ENCODE results near the gene AXDND1.
"Not testable (repeated sequence)": the region's sequence is repeated elsewhere in the genome, so short reads cannot be mapped to it uniquely, and the experiment has no call there.

AXDND1 gene

DNA sequence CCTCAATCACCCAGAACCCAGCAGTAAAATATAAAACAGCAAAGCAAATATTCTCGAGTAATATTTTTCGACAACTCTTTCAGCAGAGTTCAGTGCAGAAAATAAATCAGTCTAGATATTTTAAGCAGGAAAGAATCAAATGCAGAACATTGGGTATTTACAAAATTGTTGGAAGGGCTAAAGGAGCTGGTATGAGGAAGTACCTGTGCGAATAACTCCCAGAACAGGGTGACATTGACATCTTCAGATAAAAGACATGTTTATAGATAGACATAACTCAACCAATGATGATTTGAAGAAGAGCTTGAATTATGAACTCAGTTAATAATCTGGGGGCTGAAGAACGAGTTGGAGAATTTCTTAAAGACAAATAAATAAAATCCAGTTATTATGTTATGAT is 6.4 kb downstream of the AXDND1 start:
- DNase-seq = no peak

GRCh38 chr1:179376223-179376622 is 10.5 kb downstream of the AXDND1 start:
- no peak for DNase-seq

- no peak for DNase-seq
Measured at GRCh38 chr1:179380299-179380698, 14.5 kb downstream of the AXDND1 start.

DNA sequence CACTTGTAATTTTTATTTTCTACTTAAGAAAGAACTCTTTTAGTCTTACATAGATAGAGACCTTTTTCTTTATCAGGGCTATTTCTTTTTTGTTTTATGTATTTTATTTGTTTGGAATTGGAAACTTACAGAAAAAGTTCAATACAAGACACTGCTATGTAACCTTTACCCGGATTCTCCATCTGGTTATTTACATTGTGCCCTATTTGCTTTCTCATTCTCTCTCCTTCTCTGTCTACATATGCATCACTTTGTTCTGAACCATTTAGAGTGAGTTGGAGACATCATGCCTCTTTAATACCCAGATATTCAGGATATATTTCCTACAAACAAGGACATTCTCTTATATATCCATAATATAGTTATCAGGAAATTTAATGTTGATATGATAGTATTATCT is 18.3 kb downstream of the AXDND1 start:
- DNase-seq = no peak

- DNase-seq = no peak
Measured at GRCh38 chr1:179385510-179385909, 19.7 kb downstream of the AXDND1 start.

GRCh38 chr1:179393721-179394120 is 27.9 kb downstream of the AXDND1 start:
- no peak for DNase-seq

DNA sequence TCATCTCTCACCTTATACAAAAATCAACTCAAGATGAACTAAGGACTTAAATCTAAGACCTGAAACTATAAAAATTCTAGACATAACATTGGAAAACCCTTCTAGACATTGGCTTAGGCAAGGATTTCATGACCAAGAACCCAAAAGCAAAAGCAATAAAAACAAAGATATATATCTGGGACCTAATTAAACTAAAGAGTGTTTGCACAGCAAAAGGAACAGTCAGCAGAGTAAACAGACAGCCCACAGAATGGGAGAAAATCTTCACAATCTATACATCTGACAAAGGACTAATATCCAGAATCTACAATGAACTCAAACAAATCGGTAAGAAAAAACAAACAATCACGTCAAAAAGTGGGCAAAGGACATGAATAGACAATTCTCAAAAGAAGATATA is 33.6 kb downstream of the AXDND1 start:
- not testable (repeated sequence) for DNase-seq

GRCh38 chr1:179417760-179418159 is 52.0 kb downstream of the AXDND1 start:
- DNase-seq = not testable (repeated sequence)

DNA sequence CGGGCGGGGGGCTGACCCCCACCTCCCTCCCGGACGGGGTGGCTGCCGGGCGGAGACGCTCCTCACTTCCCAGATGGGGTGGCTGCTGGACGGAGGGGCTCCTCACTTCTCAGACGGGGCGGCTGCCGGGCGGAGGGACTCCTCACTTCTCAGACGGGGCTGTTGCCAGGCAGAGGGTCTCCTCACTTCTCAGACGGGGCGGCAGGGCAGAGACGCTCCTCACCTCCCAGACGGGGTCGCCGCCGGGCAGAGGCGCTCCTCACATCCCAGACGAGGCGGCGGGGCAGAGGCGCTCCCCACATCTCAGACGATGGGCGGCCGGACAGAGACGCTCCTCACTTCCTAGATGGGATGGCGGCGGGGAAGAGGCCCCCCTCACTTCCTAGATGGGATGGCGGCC is 52.9 kb downstream of the AXDND1 start:
- DNase-seq = not testable (repeated sequence)

- no peak for DNase-seq
Measured at GRCh38 chr1:179424610-179425009, 58.8 kb downstream of the AXDND1 start.

DNA sequence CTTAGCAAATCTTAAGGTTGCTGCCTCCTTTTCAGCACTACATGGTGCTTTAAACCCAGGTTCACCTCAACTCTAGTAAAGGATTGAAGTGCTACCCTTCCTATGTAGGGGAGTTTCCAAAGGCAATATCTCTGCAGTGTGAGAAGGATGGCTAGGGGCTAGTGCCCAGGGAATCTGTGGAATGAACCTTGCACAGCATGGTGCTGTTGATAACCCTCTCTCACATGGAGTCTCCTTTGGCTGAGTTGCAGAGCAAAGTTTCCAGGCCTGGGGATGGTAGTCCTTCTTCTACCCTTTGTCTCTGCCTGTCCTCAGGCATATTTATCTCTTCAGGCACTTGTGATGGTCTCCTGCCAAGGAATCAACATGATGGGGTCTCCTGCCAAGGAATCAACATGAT is 59.4 kb downstream of the AXDND1 start:
- DNase-seq = no peak

DNA sequence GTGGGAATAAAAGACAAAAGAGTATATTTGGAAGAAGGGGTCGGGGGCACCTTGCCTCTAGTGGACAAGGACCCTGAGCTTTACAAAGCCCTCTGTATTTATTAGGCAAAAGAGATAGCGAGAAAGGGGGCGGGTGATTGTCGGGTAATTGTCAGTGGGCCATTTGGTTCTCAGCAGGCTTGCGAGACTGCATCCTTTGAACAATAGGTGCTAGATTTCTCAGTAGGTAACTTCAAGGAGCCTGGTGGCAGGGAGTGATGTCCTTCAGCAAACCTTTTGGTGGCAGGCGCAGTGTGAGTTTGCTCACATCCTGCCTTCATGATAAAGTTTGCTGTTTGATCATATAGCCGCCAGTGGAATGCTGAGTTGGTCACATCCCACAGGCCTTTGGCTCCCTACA is 71.4 kb downstream of the AXDND1 start:
- DNase-seq = no peak

- not testable (repeated sequence) for DNase-seq
Measured at GRCh38 chr1:179439646-179440045, 73.9 kb downstream of the AXDND1 start.

GRCh38 chr1:179440301-179440700 is 74.5 kb downstream of the AXDND1 start:
- DNase-seq = not testable (repeated sequence)

DNA sequence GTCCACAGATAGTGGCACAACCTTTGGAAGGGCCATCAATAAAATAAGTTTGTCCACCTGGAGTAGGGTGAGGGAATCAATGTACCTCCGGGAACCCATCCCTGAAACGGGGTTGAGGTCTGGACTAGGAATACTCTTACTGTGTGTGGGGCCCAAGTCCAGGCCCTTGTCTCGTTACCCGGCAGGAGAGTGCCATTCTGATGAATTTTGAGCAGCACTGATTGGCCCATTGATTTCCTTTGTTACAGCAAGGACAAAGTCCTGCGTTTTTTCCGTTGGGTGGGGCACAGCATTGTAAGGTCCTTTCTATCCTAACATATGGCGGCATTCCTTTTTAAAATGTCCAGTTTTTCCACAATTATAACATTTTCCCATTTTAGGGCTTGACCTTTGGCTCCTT is 75.2 kb downstream of the AXDND1 start:
- DNase-seq = no peak

DNA sequence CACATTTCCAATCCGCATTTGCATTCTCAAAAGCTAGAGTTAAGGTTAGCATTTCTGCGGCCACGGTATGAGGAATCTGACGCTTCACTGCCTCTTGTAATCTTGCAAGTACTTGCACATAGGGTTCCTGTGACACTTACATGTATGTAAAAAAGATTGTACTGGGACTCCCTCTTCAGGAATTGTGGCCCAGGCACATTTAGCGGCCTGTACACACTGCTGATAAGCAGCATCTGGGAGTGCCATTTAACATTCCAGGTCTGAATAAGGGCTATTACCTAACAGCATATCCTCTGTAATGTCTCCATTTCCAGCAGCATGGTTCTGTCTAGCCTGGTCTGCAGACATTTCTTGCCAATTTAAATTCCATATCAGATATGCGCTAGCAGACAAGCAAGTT is 75.7 kb downstream of the AXDND1 start:
- DNase-seq = no peak

DNA sequence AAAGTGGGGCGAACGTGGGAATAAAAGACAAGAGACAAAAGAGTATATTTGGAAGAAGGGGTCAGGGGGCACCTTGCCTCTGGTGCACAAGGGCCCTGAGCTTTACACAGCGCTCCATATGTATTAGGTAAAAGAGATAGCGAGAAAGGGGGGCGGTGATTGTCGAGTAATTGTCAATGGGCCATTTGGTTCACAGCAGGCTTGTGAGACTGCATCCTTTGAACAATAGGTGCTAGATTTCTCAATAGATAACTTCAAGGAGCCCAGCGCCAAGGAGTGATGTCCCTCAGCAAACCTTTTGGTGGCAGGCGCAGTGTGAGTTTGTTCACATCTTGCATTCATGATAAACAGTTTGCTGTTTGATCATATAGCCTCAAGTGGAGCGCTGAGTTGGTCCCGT is 77.1 kb downstream of the AXDND1 start:
- DNase-seq = not testable (repeated sequence)

DNA sequence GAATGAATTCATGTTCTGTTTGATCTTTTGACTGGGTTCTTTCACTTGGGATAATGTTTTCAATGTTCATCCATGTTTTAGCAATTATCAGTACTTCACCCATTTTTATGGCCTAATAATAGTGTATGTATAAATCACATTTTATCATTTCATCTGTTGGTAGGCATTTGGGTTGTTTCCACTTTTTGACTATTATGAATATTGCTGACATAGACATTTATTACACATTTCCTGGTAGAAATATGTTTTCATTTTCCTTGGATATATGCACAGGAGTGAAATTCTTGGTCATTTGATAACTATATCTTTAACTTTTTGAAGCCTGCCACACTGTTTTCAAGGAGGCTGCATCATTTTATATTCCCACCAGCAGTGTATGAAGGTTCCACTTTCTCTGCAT is 79.8 kb downstream of the AXDND1 start:
- no peak for DNase-seq

- peak; percentile 37 for DNase-seq
Measured at GRCh38 chr1:179447489-179447888, 81.7 kb downstream of the AXDND1 start.

GRCh38 chr1:179448437-179449149 is 82.8 kb downstream of the AXDND1 start:
- no peak for DNase-seq

DNA sequence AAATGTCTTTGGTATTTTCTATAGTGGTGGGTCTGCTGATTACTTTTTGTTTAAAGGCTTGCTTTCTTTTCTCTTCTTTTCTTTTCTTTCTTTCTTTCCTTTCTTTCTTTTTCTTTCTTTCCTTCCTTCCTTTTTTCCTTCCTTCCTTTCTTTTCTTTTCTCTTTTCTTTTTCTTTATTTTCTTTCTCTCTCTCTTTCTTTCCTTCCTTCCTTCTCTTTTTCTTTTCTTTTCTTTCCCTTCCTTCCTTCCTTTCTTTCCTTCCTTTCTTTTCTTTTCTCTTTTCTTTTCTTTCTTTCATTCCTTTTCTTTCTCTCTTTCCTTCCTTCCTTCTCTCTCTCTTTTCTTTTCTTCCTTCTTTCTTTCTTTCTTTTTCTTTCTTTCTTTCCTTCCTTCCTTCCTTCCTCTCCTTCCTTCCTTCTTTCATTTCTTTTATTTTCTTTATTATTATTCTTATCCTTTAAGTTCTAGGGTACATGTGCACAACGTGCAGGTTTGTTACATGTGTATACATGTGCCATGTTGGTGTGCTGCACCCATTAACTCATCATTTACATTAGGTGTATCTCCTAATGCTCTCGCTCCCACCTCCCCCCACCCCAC is 93.9 kb downstream of the AXDND1 start:
- DNase-seq = not testable (repeated sequence)

DNA sequence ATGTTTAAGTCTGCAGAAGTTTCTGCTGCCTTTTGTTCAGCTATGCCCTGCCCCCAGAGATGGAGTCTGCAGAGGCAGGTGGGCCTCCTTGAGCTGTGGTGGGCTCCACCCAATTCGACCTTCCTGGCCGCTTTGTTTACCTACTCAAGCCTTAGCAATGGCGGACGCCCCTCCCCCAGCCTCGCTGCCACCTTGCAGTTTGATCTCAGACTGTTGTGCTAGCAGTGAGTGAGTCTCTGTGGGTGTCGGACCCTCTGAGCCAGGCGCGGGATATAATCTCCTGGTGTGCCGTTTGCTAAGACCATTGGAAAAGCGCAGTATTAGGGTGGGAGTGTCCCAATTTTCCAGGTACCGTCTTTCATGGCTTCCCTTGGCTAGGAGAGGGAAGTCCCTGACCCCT is 99.9 kb downstream of the AXDND1 start:
- not testable (repeated sequence) for DNase-seq

DNA sequence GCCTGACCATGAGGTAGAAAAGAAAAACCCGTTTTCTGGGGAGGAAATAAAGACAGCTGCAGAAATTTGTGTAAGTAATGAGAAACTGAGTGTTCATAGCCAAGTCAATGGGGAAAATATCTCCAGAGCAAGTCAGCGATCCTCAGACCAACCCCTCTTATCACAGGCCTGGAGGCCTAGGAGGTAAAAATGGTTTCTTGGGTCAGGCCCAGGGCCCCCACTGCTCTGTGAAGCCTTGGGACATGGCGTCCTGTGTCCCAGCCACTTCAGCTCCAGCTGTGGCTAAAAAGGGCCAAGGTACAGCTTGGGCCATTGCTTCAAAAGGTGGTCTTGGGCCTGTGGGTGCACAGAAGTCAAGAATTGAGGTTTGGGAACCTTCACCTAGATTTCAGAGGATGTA is 108.9 kb downstream of the AXDND1 start:
- DNase-seq = no peak

DNA sequence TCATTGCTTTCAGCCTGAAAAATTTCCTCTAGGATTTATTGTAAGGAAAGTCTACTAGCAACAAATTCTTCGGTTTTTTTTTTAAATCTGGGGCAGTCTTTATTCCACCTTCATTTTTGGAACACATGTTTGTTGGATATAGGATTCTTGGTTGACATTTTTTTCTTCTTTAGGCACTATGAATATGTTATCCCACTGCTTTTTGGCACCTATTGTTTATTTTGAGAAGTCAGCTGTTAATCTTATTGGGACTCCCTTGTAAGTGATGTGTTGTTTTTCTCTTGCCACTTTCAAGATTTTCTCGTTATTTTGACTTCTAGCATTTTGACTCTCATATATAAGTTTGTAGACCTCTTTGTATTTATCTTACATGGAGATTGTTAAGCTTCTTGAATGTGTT is 110.7 kb downstream of the AXDND1 start:
- no peak for DNase-seq

DNA sequence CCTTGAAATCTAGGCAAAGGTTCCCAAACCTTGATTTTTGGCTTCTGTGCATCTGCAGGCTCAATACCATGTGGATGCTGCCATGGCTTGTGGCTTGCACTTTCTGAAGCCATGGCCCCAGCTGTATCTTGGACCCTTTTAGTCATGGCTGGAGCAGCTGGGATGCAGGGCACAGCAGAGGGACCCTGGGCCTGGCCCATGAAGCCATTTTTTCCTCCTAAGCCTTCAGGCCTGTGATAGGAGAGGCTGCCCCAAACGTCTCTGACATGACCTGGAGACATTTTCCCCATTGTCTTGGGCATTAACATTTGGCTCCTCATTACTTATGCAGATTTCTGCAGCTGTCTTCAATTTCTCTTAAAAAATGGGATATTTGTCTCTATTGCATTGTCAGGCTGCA is 112.6 kb downstream of the AXDND1 start:
- no peak for DNase-seq

Measured in NCI-H69 (cell line).